ENCODE data around the gene ASTN2. TPM values are rescaled to one million over a fixed set of nuclear protein-coding genes. Genes with fewer than 3 reads are reported as not detected.

The ASTN2 gene
- total RNA-seq, 1 experiment from 2014 or later = 4.8 TPM

DNA sequence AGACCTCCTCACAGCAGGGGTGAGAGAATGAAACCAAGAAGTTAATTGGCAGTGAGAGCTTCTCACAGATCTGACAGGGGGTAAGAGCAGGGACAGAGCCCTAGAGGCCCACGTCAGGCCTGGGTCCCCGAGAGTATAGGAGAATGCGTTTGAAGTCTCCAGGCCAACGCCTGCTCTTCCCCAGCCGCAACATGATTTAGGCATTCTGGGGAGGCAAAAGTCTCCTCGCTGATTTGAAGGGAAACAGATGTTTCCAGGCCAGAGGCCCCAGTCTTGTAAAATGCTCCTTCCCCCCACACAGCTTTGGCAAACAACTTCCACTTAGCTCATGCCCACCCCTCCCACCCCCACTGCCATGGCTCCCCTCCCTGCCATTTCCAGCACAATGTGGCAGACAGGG is 966.9 kb downstream of the ASTN2 start:
- Histone ChIP-seq H2AFZ (ENCODE audit: low read depth, low read length, poor library complexity, severe bottlenecking) (no peak overlapping the region), H3K27ac (ENCODE audit: low read depth, low read length) (no peak overlapping the region), H3K36me3 (ENCODE audit: control insufficient read depth in 1 of 2, insufficient read depth in 2 of 2, low read length in 2 of 2) (no peaks in the 10 kb centered on the region), H3K9ac (ENCODE audit: low read length) (no peak overlapping the region), H4K20me1 (ENCODE audit: insufficient read depth) (no peaks in the 10 kb centered on the region), H3K9me3 (ENCODE audit: control insufficient read depth in 1 of 2, insufficient read depth in 1 of 2, low read depth in 1 of 2, low read length in 2 of 2) (no peaks in the 10 kb centered on the region), H3K4me1 (ENCODE audit: control insufficient read depth in 1 of 2, insufficient read depth in 2 of 2, low read length in 2 of 2) (no peaks in the 10 kb centered on the region), H3K79me2 (ENCODE audit: insufficient read depth, low read length) (no peaks in the 10 kb centered on the region), H3K9me2 (ENCODE audit: insufficient read depth) (no peaks in the 10 kb centered on the region), H3K4me2 (ENCODE audit: low read length) (no peak overlapping the region), H3K27me3 (ENCODE audit: insufficient read depth, low read length) (no peaks in the 10 kb centered on the region), H3K4me3 (replicated peaks in 1 of 2; ENCODE audit: low read depth in 1 of 2, low read length in 2 of 2) (no peak overlapping the region)
- RAD21 ChIA-PET (ENCODE audit: low non-redundant PET in 1 of 2, low total read pairs in 2 of 2, uncharacterized antibody in 2 of 2, unreplicated experiment in 2 of 2) = no interaction called here
- DNase-seq (ENCODE audit: low read depth, low spot score) (no peak), ATAC-seq (no peak)
- CTCF ChIA-PET = no interaction called here
- intact Hi-C loops (cut with micrococcal nuclease) = no loop called here
- POLR2A ChIA-PET = no interaction called here
- TF ChIP-seq ZNF274 (IDR thresholded peaks at IDR 0.05; ENCODE audit: low read depth, low read length) = no peak
- no peak for TF ChIP-seq POLR2A (IDR thresholded peaks at IDR 0.05; ENCODE audit: borderline replicate concordance, extremely low read depth, insufficient read depth, insufficient read length)
- TF ChIP-seq EGR1 (IDR thresholded peaks at IDR 0.05; ENCODE audit: low read depth) = no peak
- TF ChIP-seq, protein P1, sequence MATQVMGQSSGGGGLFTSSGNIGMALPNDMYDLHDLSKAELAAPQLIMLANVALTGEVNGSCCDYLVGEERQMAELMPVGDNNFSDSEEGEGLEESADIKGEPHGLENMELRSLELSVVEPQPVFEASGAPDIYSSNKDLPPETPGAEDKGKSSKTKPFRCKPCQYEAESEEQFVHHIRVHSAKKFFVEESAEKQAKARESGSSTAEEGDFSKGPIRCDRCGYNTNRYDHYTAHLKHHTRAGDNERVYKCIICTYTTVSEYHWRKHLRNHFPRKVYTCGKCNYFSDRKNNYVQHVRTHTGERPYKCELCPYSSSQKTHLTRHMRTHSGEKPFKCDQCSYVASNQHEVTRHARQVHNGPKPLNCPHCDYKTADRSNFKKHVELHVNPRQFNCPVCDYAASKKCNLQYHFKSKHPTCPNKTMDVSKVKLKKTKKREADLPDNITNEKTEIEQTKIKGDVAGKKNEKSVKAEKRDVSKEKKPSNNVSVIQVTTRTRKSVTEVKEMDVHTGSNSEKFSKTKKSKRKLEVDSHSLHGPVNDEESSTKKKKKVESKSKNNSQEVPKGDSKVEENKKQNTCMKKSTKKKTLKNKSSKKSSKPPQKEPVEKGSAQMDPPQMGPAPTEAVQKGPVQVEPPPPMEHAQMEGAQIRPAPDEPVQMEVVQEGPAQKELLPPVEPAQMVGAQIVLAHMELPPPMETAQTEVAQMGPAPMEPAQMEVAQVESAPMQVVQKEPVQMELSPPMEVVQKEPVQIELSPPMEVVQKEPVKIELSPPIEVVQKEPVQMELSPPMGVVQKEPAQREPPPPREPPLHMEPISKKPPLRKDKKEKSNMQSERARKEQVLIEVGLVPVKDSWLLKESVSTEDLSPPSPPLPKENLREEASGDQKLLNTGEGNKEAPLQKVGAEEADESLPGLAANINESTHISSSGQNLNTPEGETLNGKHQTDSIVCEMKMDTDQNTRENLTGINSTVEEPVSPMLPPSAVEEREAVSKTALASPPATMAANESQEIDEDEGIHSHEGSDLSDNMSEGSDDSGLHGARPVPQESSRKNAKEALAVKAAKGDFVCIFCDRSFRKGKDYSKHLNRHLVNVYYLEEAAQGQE (IDR thresholded peaks at IDR 0.05; ENCODE audit: low read depth) = no peak
- TF ChIP-seq POLR2AphosphoS5 (IDR thresholded peaks at IDR 0.05; ENCODE audit: low read depth, low read length) = no peak
- TF ChIP-seq, protein P2, sequence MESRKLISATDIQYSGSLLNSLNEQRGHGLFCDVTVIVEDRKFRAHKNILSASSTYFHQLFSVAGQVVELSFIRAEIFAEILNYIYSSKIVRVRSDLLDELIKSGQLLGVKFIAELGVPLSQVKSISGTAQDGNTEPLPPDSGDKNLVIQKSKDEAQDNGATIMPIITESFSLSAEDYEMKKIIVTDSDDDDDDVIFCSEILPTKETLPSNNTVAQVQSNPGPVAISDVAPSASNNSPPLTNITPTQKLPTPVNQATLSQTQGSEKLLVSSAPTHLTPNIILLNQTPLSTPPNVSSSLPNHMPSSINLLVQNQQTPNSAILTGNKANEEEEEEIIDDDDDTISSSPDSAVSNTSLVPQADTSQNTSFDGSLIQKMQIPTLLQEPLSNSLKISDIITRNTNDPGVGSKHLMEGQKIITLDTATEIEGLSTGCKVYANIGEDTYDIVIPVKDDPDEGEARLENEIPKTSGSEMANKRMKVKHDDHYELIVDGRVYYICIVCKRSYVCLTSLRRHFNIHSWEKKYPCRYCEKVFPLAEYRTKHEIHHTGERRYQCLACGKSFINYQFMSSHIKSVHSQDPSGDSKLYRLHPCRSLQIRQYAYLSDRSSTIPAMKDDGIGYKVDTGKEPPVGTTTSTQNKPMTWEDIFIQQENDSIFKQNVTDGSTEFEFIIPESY (IDR thresholded peaks at IDR 0.05; ENCODE audit: extremely low read depth, insufficient replicate concordance, low read length) = no peak
- TF ChIP-seq JUND (IDR thresholded peaks at IDR 0.05) = no peak
- no TSS peak for BruUV-seq (replicated peaks)
